HG02885 (cell line): ENCODE data around the gene ASTN1.
"Not testable (repeated sequence)": the region's sequence is repeated elsewhere in the genome, so short reads cannot be mapped to it uniquely, and the experiment has no call there.

Experiments used
- ATAC-seq: cut with Tn5 transposase; IDR thresholded peaks from one replicate; pipeline ENCODE4 v1.9.1; 2021; ENCODE audit warnings: mild to moderate bottlenecking; ENCODE audit not compliant: unreplicated experiment, poor library complexity

The ASTN1 gene

GRCh38 chr1:177116941-177117340, 47.6 kb downstream of the ASTN1 start:
- ATAC-seq = no peak

- no peak for ATAC-seq
These were observed 57.7 kb downstream of the ASTN1 start for GRCh38 chr1:177106614-177107365.

- ATAC-seq = no peak
These were observed 58.3 kb downstream of the ASTN1 start for GRCh38 chr1:177106196-177106595.

GRCh38 chr1:177103005-177103852, 61.3 kb downstream of the ASTN1 start:
- no peak for ATAC-seq

- ATAC-seq = no peak
These were observed 72.5 kb downstream of the ASTN1 start for GRCh38 chr1:177092001-177092400.

- no peak for ATAC-seq
These were observed 73.5 kb downstream of the ASTN1 start for GRCh38 chr1:177091040-177091439.

GRCh38 chr1:177088966-177089365, 75.5 kb downstream of the ASTN1 start:
- no peak for ATAC-seq

GRCh38 chr1:177082855-177083693, 81.4 kb downstream of the ASTN1 start:
- no peak for ATAC-seq

- no peak for ATAC-seq
These were observed 83.9 kb downstream of the ASTN1 start for GRCh38 chr1:177080564-177080963.

GRCh38 chr1:177077734-177078499, 86.6 kb downstream of the ASTN1 start:
- ATAC-seq = no peak

- no peak for ATAC-seq
These were observed 87.5 kb downstream of the ASTN1 start for GRCh38 chr1:177077006-177077405.

GRCh38 chr1:177074811-177075210, 89.7 kb downstream of the ASTN1 start:
- not testable (repeated sequence) for ATAC-seq

GRCh38 chr1:177069490-177069889, 95.0 kb downstream of the ASTN1 start:
- ATAC-seq = no peak

- ATAC-seq = no peak
These were observed 96.6 kb downstream of the ASTN1 start for GRCh38 chr1:177067752-177068410.

GRCh38 chr1:177065430-177065829, 99.1 kb downstream of the ASTN1 start:
- no peak for ATAC-seq

GRCh38 chr1:177063648-177064047, 100.9 kb downstream of the ASTN1 start:
- ATAC-seq = no peak

GRCh38 chr1:177054542-177054941, 110.0 kb downstream of the ASTN1 start:
- ATAC-seq = no peak

- no peak for ATAC-seq
These were observed 110.9 kb downstream of the ASTN1 start for GRCh38 chr1:177053648-177054047.

GRCh38 chr1:177048314-177049069, 116.0 kb downstream of the ASTN1 start:
- ATAC-seq = no peak
